ENCODE results near the gene BATF2. TPM values are rescaled to one million over a fixed set of nuclear protein-coding genes. Genes with fewer than 3 reads are reported as not detected.

Gene BATF2, protein sequence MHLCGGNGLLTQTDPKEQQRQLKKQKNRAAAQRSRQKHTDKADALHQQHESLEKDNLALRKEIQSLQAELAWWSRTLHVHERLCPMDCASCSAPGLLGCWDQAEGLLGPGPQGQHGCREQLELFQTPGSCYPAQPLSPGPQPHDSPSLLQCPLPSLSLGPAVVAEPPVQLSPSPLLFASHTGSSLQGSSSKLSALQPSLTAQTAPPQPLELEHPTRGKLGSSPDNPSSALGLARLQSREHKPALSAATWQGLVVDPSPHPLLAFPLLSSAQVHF
- not detected for total RNA-seq

DNA sequence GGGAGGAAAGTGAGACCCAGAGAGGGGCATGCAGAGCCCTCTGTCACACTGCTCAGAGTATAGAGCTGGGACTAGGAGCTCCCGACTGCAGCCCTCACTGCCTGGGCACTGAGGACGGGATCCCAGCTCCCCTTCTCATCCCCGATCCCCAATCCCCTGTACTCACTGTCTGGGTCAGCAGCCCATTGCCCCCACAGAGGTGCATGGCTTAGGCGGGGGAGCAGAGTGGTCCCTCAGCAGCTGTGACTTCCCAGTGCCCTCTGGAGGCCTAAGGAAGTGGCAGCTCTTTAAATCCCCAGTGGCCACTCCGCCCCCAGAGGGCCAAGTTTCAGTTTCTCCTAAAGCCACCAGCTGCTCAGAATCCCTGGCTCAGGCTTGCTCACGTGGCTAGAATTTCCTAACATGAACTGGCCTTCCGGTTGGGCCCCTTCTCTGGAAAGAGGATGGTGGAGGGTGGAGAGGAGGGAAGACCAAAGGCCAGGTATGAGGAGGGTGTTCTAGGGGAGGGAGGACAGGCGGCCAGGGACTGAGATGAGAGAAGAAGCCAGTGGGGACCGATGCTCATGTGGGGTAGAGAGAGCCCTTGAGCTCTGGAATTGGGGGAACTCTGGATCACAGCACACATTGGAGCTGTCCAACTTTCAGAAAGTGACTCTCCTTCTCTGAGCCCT is at the start of gene BATF2:
Gene BATF2, minus strand, starts transcription at position 262 of the 671 bp plus-strand sequence. Its CDS starts 57 bp downstream, at position 205.
- Histone ChIP-seq H3K36me3 (no peaks in the 10 kb centered on the region), H3K4me1 (no peaks in the 10 kb centered on the region), H3K27ac (peak within 1 kb of the TSS; percentile 46), H3K4me3 (peak within 1 kb of the TSS; percentile 29 to 39), H3K27me3 (no peaks in the 10 kb centered on the region), H3K9me3 (no peaks in the 10 kb centered on the region)
- TF ChIP-seq POLR2AphosphoS5 (IDR thresholded peaks at IDR 0.05; ENCODE audit: insufficient read depth in 1 of 2, low read depth in 1 of 2), result peak; percentile 17 to 65
- TF ChIP-seq, protein P1, sequence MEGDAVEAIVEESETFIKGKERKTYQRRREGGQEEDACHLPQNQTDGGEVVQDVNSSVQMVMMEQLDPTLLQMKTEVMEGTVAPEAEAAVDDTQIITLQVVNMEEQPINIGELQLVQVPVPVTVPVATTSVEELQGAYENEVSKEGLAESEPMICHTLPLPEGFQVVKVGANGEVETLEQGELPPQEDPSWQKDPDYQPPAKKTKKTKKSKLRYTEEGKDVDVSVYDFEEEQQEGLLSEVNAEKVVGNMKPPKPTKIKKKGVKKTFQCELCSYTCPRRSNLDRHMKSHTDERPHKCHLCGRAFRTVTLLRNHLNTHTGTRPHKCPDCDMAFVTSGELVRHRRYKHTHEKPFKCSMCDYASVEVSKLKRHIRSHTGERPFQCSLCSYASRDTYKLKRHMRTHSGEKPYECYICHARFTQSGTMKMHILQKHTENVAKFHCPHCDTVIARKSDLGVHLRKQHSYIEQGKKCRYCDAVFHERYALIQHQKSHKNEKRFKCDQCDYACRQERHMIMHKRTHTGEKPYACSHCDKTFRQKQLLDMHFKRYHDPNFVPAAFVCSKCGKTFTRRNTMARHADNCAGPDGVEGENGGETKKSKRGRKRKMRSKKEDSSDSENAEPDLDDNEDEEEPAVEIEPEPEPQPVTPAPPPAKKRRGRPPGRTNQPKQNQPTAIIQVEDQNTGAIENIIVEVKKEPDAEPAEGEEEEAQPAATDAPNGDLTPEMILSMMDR (IDR thresholded peaks at IDR 0.05), result no peak
- DNase-seq (ENCODE audit: extremely low spot score in 2 of 2), result no peak
- intact Hi-C loops (cut with DNase I), result no loop called here

DNA sequence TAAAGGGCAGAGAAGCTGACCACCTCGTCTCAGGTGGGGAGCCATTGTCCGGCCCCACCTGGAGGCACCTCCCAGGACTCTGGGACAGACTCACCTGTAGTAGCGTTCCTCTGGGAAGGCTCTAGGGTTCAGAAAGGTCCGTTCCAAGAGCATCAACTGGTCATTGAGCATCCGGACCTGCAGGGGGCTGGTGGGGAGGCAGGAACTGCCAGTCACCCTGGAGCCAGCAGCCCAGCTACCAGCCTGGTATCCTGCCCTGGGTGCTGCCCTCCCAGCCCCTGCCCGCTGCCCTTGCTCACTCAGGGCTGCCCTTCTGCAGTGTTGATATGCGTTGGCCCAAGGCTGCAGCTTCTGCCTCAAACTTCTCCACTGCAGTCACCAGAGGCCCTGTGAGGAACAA is 49.0 kb upstream of the BATF2 start:
- H3K27ac ChIP-seq, result no peak overlapping the region
- DNase-seq (ENCODE audit: extremely low spot score in 2 of 2), result no peak
- H3K4me1 ChIP-seq, result peaks cover 45% of the 10 kb centered on the region
- intact Hi-C loops (cut with DNase I), result no loop called here
- TF ChIP-seq POLR2AphosphoS5 (IDR thresholded peaks at IDR 0.05; ENCODE audit: insufficient read depth in 1 of 2, low read depth in 1 of 2) (no peak), POLR2A (IDR thresholded peaks at IDR 0.05) (no peak)
- TF ChIP-seq, protein P1 (IDR thresholded peaks at IDR 0.05), result no peak
- no peaks in the 10 kb centered on the region for H3K9me3 ChIP-seq
- H3K36me3 ChIP-seq, result peaks cover 0 to 11% of the 10 kb centered on the region in 2 donors
- H3K4me3 ChIP-seq, result no peak overlapping the region
- H3K27me3 ChIP-seq, result no peaks in the 10 kb centered on the region

DNA sequence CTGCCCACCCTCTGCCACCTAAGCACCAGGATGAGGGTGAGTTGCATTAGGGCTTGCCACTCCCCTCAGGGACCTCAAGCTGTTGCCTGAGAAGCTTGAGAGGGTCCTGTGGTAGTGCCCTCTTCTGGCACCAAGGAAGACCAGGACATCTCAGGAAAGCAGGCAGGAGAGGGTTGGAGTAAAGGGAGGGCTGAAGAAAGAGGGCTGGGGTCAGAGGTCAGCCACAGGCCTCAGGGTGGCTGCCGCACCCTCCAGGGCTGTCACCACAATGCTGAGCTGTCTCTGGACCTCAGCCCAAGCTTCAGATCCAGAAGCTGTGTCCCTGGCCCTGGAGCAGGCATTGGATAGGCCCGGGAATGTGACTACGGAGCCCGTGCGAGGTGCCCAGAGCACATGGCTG is 48.3 kb upstream of the BATF2 start:
- no peak overlapping the region for H3K4me3 ChIP-seq
- no peak overlapping the region for H3K27ac ChIP-seq
- TF ChIP-seq, protein P1 (IDR thresholded peaks at IDR 0.05), result no peak
- TF ChIP-seq POLR2AphosphoS5 (IDR thresholded peaks at IDR 0.05; ENCODE audit: insufficient read depth in 1 of 2, low read depth in 1 of 2), result no peak
- intact Hi-C loops (cut with DNase I), result no loop called here
- H3K9me3 ChIP-seq, result no peaks in the 10 kb centered on the region
- no peak for DNase-seq (ENCODE audit: extremely low spot score in 2 of 2)
- H3K36me3 ChIP-seq, result peaks cover 0 to 11% of the 10 kb centered on the region in 2 donors
- peaks cover 51% of the 10 kb centered on the region for H3K4me1 ChIP-seq
- no peaks in the 10 kb centered on the region for H3K27me3 ChIP-seq

DNA sequence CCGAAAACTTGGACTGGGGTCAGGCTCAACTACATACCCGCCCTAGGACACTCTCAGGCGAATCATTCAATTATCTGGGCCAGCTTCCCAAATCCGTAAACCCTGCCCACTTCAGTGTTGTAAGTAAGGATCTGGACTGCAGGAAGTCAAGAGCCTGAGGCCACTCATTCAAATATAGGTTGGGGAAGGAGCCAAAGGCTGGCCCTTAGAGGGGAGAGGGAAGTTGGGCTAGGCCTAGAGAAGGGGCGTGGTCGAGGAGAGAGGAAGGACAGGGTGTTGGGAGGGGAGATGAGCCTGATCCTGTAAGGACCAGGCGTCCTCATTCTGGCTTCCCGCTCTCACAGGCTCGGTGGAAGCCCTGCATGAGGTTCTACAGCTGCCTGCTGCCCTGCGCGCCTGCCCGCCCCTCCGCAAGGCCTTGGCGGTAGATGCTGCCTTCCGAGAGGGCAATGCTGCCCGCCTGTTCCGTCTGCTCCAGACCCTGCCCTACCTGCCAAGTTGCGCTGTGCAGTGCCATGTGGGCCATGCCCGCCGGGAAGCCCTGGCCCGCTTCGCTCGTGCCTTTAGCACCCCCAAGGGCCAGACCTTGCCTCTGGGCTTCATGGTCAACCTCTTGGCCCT is 47.2 kb upstream of the BATF2 start:
- Histone ChIP-seq H3K27me3 (no peaks in the 10 kb centered on the region), H3K4me1 (peaks cover 53% of the 10 kb centered on the region), H3K9me3 (no peaks in the 10 kb centered on the region), H3K36me3 (peaks cover 0 to 18% of the 10 kb centered on the region in 2 donors), H3K27ac (no peak overlapping the region), H3K4me3 (no peak overlapping the region)
- intact Hi-C loops (cut with DNase I), result no loop called here
- DNase-seq (ENCODE audit: extremely low spot score in 2 of 2), result no peak
- TF ChIP-seq, protein P1 (IDR thresholded peaks at IDR 0.05), result no peak
- no peak for TF ChIP-seq POLR2A (IDR thresholded peaks at IDR 0.05)
- no peak for TF ChIP-seq POLR2AphosphoS5 (IDR thresholded peaks at IDR 0.05; ENCODE audit: insufficient read depth in 1 of 2, low read depth in 1 of 2)

All from vagina (tissue), 2 donors.